Amniotic stem cell (primary cell): Measurements from ENCODE around the gene SNAP29.
"Not testable (repeated sequence)": the region's sequence is repeated elsewhere in the genome, so short reads cannot be mapped to it uniquely, and the experiment has no call there.

Experiments used
- DNase-seq: peaks from one replicate; lab custom pipeline; 2025; lab: John Stamatoyannopoulos, UW

The SNAP29 gene

DNA sequence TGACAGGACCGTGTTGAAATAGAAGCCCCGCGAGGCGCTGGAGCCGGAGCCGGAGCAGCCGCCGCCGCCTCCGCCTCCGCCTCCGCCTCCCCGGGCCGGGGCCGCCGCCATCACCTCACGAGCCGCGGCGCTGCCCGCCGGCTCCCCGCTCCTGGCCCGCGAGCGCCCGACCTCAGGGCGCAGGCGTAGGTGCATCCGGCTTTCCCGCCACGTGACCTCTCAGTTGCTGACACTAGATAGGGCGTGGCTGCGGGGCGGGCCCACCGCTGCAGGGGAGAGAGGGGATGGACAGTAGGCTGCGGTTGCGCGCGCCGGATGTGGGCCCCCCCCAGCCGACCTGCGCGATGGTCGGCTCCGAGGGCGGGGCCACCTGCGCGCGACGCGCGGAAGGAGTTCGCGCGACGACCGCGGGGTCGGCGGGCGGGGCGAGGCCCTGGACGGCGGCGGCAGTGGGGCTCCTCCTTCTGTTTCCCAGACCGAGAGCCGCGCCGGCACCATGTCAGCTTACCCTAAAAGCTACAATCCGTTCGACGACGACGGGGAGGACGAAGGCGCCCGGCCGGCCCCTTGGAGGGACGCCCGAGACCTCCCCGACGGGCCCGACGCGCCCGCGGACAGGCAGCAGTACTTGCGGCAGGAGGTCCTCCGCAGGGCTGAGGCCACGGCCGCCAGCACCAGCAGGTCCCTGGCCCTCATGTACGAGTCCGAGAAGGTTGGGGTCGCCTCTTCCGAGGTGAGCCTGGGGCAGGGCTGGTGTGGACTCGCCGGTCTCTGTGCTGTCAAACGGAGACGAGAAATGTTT, at the start of gene SNAP29, which contains the start of gene PI4KA:
TSS of gene SNAP29 (plus strand) at position 393 of the 802 bp plus-strand sequence. CDS start at position 497, 104 bp downstream.
TSS of gene PI4KA (minus strand) at position 197 of the 802 bp plus-strand sequence. CDS start at position 111, 86 bp downstream.
- peak; percentile 95 for DNase-seq

DNA sequence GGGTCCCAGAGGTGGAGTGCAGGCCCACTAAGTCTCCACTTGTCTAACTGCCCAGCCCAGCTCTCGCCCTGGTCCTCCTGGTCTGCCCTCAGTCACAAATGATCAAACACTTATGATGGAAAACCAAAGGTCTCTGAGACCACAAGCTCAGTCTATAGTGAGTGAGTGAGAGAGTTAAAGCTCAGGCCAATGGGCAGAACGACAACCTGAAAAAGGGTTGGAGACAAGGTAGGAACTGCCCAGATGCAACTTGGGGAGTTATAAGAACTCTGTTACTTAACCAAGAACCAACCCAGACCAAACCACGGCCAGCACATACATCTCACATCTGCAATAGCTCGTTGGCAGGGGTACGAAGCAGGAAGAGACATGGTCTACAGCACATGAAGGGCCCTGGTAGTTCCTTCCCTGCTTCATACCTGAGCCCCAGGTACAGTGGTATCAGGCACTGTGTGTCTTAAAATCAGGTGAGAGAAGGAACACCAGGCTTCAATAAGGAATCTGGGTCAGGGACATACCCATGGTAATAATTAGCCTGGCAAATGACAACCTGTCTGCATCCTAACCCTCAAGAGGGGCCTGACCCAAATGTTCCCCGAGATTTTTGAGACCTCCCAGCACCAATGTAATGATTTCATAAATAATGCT, 49.1 kb upstream of the SNAP29 start:
- DNase-seq = no peak

GRCh38 chr22:20810645-20811044, 48.2 kb upstream of the SNAP29 start:
- DNase-seq = no peak

GRCh38 chr22:20811171-20811570, 47.6 kb upstream of the SNAP29 start:
- DNase-seq = no peak

- no peak for DNase-seq
These were observed 46.7 kb upstream of the SNAP29 start for GRCh38 chr22:20811971-20812660.

DNA sequence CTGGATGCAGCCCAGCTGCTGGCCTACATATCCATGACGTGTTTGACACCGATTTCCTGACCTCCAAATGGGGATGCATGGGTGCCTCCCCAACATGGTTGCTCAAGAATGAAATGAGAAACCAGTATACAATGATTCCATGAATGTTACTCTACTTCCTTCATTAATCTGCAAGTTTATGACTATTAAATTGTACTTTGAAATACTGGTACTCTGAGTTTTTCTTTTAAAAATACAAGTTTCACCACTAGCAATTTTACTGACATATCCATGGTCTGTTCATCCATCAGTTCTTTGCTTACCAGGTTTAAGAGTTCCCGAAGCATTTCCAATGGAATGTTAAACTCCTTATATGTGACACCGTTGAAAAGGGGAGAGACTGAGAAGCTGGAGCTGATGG, 45.8 kb upstream of the SNAP29 start:
- DNase-seq = no peak

DNA sequence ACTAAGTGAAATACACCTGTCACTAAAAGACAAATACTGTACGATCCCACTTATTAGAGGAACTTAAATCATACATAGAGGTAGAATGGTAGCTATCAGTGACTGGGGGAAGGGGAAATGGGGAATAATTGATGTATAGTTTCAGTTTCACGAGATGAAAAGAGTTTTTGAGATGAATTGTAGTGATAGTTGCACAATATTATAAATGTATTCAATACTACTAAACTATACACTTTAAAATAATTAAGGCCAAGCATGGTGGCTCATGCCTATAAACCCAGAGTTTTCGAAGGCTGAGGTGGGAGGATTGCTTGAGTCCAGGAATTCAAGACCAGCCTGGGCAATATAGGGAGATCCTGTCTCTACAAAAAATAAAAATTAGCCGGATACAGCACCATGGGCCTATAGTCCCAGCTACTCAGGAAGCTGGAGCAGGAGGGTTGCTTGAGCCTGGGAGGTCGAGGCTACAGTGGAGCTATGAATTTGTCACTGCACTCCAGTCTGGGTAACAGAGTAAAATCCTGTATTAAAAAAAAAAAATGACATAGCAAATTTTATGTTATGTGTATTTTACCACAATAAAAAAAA, 44.5 kb upstream of the SNAP29 start:
- no peak for DNase-seq

GRCh38 chr22:20815477-20816050, 43.2 kb upstream of the SNAP29 start:
- no peak for DNase-seq

- no peak for DNase-seq
These were observed 42.2 kb upstream of the SNAP29 start for GRCh38 chr22:20816559-20816958.

DNA sequence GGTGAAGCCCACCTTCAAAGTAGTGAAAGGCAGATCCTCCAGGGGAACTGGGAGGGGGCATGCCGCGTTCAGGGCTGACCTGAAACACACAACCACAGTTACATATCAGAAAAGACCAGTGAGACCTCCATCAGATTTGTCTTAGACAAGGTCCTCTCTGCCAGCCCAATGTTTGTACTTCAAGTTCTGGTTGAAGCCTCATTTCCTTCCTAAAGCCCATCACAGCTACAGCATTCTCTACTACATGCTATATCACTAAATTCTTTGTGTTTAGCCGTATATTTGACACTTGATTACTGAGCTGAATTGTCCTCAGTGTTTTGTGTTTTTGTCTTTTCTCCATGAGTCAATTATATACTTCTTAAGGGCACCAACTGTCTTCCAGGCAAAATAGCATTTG, 40.3 kb upstream of the SNAP29 start:
- no peak for DNase-seq

- no peak for DNase-seq
These were observed 39.3 kb upstream of the SNAP29 start for GRCh38 chr22:20819471-20819870.

DNA sequence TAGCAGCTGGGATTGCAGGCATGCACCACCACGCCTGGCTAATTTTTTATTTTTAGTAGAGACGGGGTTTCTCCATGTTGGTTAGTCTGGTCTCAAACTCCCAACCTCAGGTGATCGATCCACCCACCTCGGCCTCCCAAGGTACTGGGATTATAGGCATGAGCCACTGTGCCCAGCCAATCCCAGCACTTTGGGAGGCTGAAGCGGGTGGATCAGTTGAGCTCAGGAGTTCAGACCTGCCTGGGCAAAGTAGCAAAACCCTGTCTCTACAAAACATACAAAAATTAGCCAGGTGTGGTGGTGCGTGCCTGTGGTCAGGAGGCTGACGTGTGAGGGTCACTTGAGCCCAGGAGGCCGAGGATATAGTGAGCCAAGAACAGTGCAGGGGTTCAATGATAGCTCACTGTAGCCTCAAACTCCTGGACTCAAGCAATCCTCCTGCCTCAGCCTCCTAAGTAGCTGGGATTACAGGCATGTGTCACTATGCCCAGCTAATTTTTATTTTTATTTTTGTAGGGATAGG, 37.0 kb upstream of the SNAP29 start:
- DNase-seq = not testable (repeated sequence)

- no peak for DNase-seq
These were observed 36.6 kb upstream of the SNAP29 start for GRCh38 chr22:20822240-20822639.

GRCh38 chr22:20823264-20823663, 35.5 kb upstream of the SNAP29 start:
- no peak for DNase-seq

- DNase-seq = not testable (repeated sequence)
These were observed 33.6 kb upstream of the SNAP29 start for GRCh38 chr22:20825216-20825615.

GRCh38 chr22:20825624-20826023, 33.2 kb upstream of the SNAP29 start:
- no peak for DNase-seq

DNA sequence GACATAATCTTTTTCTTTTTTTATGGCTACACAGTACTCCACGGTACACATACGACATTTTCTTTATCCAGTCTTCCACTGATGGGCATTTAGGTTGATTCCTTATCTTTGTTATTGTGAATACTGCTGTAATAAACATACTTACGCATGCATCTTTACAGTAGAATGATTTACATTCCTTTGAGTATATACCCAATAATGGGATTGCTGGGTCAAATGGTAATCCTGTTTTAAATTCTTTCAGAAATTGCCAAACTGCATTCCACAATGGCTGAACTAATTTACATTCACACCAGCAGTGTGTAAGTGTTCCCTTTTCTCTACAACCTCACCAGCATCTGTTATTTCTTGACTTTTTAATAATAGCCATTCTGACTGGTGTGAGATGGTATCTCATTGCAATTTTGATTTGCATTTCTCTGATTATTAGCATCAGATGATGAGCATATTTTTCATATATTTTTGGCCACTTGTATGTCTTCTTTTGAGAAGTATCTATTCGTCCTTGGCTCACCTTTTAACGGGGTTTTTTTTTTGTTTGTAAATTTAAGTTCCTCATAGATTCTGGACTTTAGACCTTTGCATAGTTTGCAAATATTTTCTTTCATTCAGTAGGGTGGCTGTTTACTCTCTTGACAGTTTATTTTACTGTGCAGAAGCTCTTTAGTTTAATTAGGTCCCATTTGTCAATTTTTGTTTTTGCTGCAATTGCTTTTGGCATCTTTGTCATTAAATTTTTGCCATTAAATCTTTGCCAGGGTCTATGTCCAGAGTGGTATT, 32.2 kb upstream of the SNAP29 start:
- DNase-seq = not testable (repeated sequence)

GRCh38 chr22:20829491-20830134, 29.2 kb upstream of the SNAP29 start:
- no peak for DNase-seq

DNA sequence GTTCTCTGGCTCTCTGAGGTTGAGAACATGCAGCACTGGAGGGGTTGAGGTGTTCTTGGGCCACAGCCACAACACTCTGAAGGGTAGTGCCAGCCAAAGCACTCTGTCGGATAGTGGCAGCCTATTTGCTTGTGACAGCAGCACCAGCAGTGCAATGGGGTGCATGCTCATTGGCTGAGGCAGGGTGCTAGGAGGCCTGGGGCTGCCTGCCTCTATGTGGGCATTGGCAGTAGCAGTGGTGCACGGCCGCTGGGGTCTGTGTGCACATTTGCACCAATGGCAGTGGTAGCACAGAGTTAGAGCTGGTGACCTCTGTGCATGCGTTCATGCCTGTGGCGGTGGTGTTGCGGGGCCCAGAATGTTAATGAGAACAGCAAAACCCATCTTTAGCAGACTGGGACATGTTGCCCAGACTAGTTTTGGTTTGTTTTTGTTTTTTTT, 25.6 kb upstream of the SNAP29 start:
- no peak for DNase-seq

GRCh38 chr22:20834206-20834605, 24.6 kb upstream of the SNAP29 start:
- DNase-seq = no peak
